DND-41 (cell line): ENCODE results near the gene ADSS1.

Experiments used
- ATAC-seq: fragments of 200-7000 bp; cut with Tn5 transposase; 3 replicates; pipeline ENCODE4 v1.9.1; 2021; ENCODE audit warnings: low read depth; ENCODE audit not compliant: insufficient read depth
- DNase-seq: peaks from one replicate; pipeline ENCODE4 v3.0.0-alpha.2; 2020
- H2AFZ ChIP-seq: 2 replicates; pipeline ENCODE4 v1.6.0; 2012; ENCODE audit warnings: low read depth, low read length
- H3K27ac ChIP-seq: 2 replicates; pipeline ENCODE4 v1.5.1; 2012; ENCODE audit warnings: low read length, inconsistent platforms
- H3K27me3 ChIP-seq: fragments of 200-600 bp; sonication (generic); 2 replicates; pipeline ENCODE4 v1.6.0; 2012; ENCODE audit warnings: low read length, mild to moderate bottlenecking, inconsistent platforms; ENCODE audit not compliant: insufficient read depth, poor library complexity
- H3K36me3 ChIP-seq: 2 replicates; pipeline ENCODE4 v1.5.1; 2012; ENCODE audit warnings: low read length, inconsistent platforms; ENCODE audit not compliant: insufficient read depth
- H3K4me1 ChIP-seq: 2 replicates; pipeline ENCODE4 v1.5.1; 2012; ENCODE audit warnings: mild to moderate bottlenecking, low read length; ENCODE audit not compliant: insufficient read depth
- H3K4me2 ChIP-seq: 2 replicates; pipeline ENCODE4 v1.6.0; 2012; ENCODE audit warnings: mild to moderate bottlenecking, moderate library complexity, low read length, inconsistent platforms; ENCODE audit not compliant: insufficient read depth
- H3K4me3 ChIP-seq, 2 experiments: fragments of 200-600 bp in 1 of 2; shearing (Covaris generic) in 1 of 2; 2 replicates each; pipeline ENCODE4 v1.5.1; 2012 to 2016; ENCODE audit warnings: inconsistent platforms in 2 of 2, low read length in 2 of 2, mild to moderate bottlenecking in 2 of 2, low read depth in 1 of 2, moderate library complexity in 1 of 2
- H3K79me2 ChIP-seq: 2 replicates; pipeline ENCODE4 v1.6.0; 2012; ENCODE audit warnings: low read length, inconsistent platforms; ENCODE audit not compliant: insufficient read depth
- H3K9ac ChIP-seq: 2 replicates; pipeline ENCODE4 v1.6.0; 2012; ENCODE audit warnings: low read depth, mild to moderate bottlenecking, inconsistent platforms, low read length, moderate library complexity
- H3K9me3 ChIP-seq: 2 replicates; pipeline ENCODE4 v1.5.1; 2012; ENCODE audit warnings: low read length, moderate library complexity, mild to moderate bottlenecking, inconsistent platforms; ENCODE audit not compliant: insufficient read depth, severe bottlenecking
- H4K20me1 ChIP-seq: 2 replicates; pipeline ENCODE4 v1.6.0; 2012; ENCODE audit warnings: low read length; ENCODE audit not compliant: insufficient read depth
- CTCF ChIP-seq: IDR thresholded peaks from 2 replicates; pipeline ENCODE4 v1.5.1; 2012; ENCODE audit warnings: borderline replicate concordance, low read length, moderate library complexity, mild to moderate bottlenecking; ENCODE audit not compliant: poor library complexity, severe bottlenecking; ENCODE audit errors: extremely low read depth
- EZH2 ChIP-seq: IDR thresholded peaks from 3 replicates; pipeline ENCODE4 v1.6.1; 2012; ENCODE audit warnings: borderline replicate concordance, low read depth, mild to moderate bottlenecking, moderate library complexity, low read length, inconsistent platforms; ENCODE audit not compliant: severe bottlenecking

ADSS1 gene

GRCh38 chr14:104681689-104682074, 42.3 kb upstream of the ADSS1 start:
- Histone ChIP-seq H3K27ac (no peak overlapping the region), H3K4me1 (peaks cover 24% of the 10 kb centered on the region), H4K20me1 (no peaks in the 10 kb centered on the region), H3K4me3 (no peak overlapping the region), H3K36me3 (no peaks in the 10 kb centered on the region), H3K9ac (no peak overlapping the region), H3K9me3 (no peaks in the 10 kb centered on the region), H3K4me2 (no peak overlapping the region), H3K79me2 (no peaks in the 10 kb centered on the region), H2AFZ (no peak overlapping the region), H3K27me3 (no peaks in the 10 kb centered on the region)
- no peak for TF ChIP-seq EZH2
- no peak for TF ChIP-seq CTCF
- DNase-seq: no peak
- no peak for ATAC-seq

DNA sequence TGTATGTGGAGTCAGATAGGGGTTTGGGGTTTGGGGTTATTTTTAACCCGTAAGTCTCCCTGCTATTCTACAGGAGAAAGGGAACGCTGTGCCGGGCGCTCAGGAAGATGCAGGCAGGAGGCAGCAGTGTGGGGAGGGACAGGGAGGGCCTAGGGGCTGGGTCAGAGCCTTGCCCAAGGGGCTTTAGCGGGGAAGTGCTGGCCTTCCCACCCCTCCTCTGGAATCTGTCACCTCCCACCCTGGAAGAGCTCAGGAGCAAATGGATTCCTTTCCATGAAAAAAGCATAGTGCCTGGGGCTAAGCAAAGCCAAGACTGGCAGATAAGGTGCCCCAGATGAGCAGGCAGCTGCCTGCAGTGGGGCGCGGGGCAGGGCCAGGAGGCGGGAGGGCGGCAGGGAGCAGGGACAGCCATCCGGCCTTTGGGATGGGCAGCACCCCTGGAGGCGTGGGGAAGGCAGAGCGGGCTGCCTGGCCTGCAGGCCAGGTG, 41.9 kb upstream of the ADSS1 start:
- Histone ChIP-seq H3K4me1 (peaks cover 26% of the 10 kb centered on the region), H3K4me2 (no peak overlapping the region), H3K36me3 (no peaks in the 10 kb centered on the region), H4K20me1 (no peaks in the 10 kb centered on the region), H3K9ac (no peak overlapping the region), H3K9me3 (no peaks in the 10 kb centered on the region), H3K27ac (no peak overlapping the region), H3K4me3 (no peak overlapping the region), H3K79me2 (no peaks in the 10 kb centered on the region), H3K27me3 (no peaks in the 10 kb centered on the region), H2AFZ (no peak overlapping the region)
- no peak for TF ChIP-seq CTCF
- no peak for TF ChIP-seq EZH2
- DNase-seq (no peak), ATAC-seq (no peak)

DNA sequence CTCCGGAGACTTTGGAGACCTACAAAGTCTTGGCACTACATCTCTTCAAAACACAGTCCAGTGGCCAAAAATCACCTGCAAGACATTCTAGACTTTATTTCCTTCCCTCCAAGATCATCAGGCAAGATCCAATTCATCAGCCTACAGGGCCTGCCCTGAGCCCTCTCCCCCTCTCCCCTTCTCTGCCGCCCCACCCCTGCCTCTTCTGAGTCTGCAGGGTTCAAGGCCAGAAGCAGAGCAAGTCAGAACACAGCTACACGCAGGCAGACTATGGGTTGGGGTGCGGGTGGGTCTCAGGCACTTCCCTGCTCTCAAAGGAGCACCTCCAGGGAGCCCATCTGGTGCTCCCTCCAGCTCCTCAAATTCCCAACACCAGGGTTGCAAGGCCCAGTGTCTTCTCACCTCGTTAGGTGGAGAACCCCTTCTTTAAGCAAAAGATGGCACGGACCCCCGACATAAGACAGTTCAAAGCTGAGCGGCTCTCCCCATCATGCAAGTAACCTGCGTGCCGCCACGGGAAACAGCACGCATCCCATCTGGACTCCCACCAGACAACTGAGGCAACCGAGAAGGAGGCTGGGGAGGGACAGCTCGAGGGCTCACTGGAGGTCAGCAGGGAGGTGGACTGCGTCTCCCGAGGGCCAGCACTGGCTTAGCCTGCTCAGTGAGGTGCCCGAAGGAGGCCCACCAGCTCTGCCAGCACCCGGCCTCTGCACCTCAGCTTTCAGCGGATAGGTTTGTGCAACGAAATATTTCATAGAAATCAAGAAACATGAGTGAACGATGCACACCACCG, 40.2 kb upstream of the ADSS1 start:
- no peaks in the 10 kb centered on the region for H3K27me3 ChIP-seq

More for the DNA sequence above, 40.2 kb upstream of the ADSS1 start:
- Histone ChIP-seq H2AFZ (no peak overlapping the region), H3K4me3 (no peak overlapping the region), H3K4me1 (peaks cover 22% of the 10 kb centered on the region), H3K4me2 (no peak overlapping the region), H3K9me3 (no peaks in the 10 kb centered on the region), H3K9ac (no peak overlapping the region), H4K20me1 (no peaks in the 10 kb centered on the region), H3K79me2 (no peaks in the 10 kb centered on the region), H3K27ac (no peak overlapping the region), H3K36me3 (no peaks in the 10 kb centered on the region)
- TF ChIP-seq EZH2 (no peak), CTCF (no peak)
- no peak for ATAC-seq
- DNase-seq: no peak
